Measurements from ENCODE around the gene ZMYND11.

DNA sequence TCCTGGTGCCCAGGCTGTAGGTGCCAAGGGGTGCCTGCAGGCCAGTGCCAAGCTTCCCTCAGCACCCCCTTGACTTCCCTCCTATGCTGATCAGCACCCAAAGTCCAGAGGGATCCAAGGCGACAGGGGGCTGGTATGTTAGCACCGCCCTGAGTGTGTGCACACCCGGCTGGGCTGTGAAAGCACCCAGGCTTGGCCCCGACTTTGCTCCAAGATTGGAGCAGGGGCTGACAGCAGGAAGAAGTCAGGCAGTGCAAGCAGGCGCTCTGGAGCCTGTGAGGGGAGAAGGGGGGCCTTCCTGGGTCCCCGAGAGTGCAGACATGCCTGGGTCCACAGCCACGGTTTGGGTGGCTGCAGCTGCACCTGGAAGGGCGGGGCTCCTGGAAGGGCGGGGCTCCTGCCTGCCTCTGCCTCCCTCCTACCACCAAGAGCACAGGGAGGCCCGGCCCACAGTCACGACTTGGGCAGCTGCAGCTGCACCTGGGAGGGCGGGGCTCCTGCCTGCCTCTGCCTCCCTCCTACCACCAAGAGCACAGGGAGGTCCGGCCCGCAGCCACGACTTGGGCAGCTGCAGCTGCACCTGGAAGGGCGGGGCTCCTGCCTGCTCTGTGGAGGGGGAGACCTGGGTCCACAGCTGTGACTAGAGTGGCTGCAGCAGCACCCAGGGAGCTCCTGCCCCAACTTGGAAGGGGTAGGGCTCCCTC lies 30.2 kb upstream of the ZMYND11 start:
- TF ChIP-seq SIN3A (IDR thresholded peaks at IDR 0.05; ENCODE audit: borderline replicate concordance, insufficient read depth, low read depth, low read length), result no peak
- TF ChIP-seq, protein P1, sequence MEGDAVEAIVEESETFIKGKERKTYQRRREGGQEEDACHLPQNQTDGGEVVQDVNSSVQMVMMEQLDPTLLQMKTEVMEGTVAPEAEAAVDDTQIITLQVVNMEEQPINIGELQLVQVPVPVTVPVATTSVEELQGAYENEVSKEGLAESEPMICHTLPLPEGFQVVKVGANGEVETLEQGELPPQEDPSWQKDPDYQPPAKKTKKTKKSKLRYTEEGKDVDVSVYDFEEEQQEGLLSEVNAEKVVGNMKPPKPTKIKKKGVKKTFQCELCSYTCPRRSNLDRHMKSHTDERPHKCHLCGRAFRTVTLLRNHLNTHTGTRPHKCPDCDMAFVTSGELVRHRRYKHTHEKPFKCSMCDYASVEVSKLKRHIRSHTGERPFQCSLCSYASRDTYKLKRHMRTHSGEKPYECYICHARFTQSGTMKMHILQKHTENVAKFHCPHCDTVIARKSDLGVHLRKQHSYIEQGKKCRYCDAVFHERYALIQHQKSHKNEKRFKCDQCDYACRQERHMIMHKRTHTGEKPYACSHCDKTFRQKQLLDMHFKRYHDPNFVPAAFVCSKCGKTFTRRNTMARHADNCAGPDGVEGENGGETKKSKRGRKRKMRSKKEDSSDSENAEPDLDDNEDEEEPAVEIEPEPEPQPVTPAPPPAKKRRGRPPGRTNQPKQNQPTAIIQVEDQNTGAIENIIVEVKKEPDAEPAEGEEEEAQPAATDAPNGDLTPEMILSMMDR (IDR thresholded peaks at IDR 0.05), result no peak

Data from Panc1 (cell line).